HepG2 (cell line): Measurements from ENCODE around the gene HEATR5B. TPM values are rescaled to one million over a fixed set of nuclear protein-coding genes. Genes with fewer than 3 reads are reported as not detected.

Source experiments
- ATAC-seq: fragments of 200-7000 bp; cut with Tn5 transposase; 3 replicates; pipeline ENCODE4 v1.9.1; 2020; ENCODE audit warnings: mild to moderate bottlenecking, moderate library complexity
- BruUV-seq: library from RNA; stranded (reverse); fragments of 400-500 nt; replicated peaks from 2 replicates; lab custom pipeline; 2021; lab: Mats Ljungman, UMichigan
- CTCF ChIA-PET: fragments of 300-600 bp; formaldehyde crosslinking; extraction: SDS; loops from one replicate; lab custom pipeline; 2021; ENCODE audit warnings: low total read pairs, inconsistent platforms, low intra/inter-chr PET ratio; lab: Yijun Ruan, JAX
- POLR2A ChIA-PET: fragments of 350-600 bp; sonication (Branson Sonifier 250); formaldehyde crosslinking; loops from one replicate; lab custom pipeline; 2020; ENCODE audit warnings: antibody characterized with exemption, inconsistent platforms; lab: Yijun Ruan, JAX
- DNase-seq: peaks from one replicate; pipeline ENCODE4 v3.0.0-alpha.2; 2015; ENCODE audit warnings: low spot score
- FAIRE-seq: peaks from 3 replicates; lab custom pipeline; 2011; peaks lifted over from hg19 to GRCh38; lab: Jason Lieb, UNC
- H2AFZ ChIP-seq: one replicate; pipeline ENCODE4 v1.6.1; 2011; ENCODE audit warnings: low read length, inconsistent platforms
- H3K27ac ChIP-seq: fragments of 300-600 bp; 3 replicates; pipeline ENCODE4 v1.8.0; 2011; ENCODE audit warnings: mixed run types, mild to moderate bottlenecking, mixed read lengths, low read length, inconsistent platforms; ENCODE audit not compliant: insufficient read depth; ENCODE audit errors: extremely low read length
- H3K27me3 ChIP-seq, 2 experiments: fragments of 200-600 bp in 1 of 2; 2 replicates in 1 of 2; 3 replicates in 1 of 2; pipeline versions ENCODE4 v1.6.0 to v1.8.0; 2011; ENCODE audit warnings: low read length in 2 of 2, mild to moderate bottlenecking in 2 of 2, moderate library complexity in 2 of 2, inconsistent platforms in 1 of 2; ENCODE audit not compliant: insufficient read depth in 2 of 2, control insufficient read depth in 1 of 2
- H3K36me3 ChIP-seq, 2 experiments: fragments of 200-600 bp in 1 of 2; replicated peaks in 1 of 2; 2 replicates in 1 of 2; 3 replicates in 1 of 2; pipeline versions ENCODE4 v1.5.1 to v1.8.0; 2011; ENCODE audit warnings: low read length in 2 of 2, inconsistent platforms in 1 of 2; ENCODE audit not compliant: insufficient read depth in 2 of 2, control insufficient read depth in 1 of 2
- H3K4me1 ChIP-seq: 2 replicates; pipeline ENCODE4 v1.5.1; 2012; ENCODE audit warnings: low read length, inconsistent platforms; ENCODE audit not compliant: insufficient read depth
- H3K4me2 ChIP-seq: 2 replicates; pipeline ENCODE4 v1.6.0; 2011; ENCODE audit warnings: low read depth, low read length, inconsistent platforms
- H3K4me3 ChIP-seq, 3 experiments: fragments of 200-600 bp in 1 of 3; sonication (generic), shearing (Covaris generic) in 1 of 3; replicated peaks in 1 of 3; 2 replicates each; pipeline ENCODE4 v1.5.1; 2011 to 2016; ENCODE audit warnings: low read length in 3 of 3, inconsistent platforms in 2 of 3, low read depth in 2 of 3, mild to moderate bottlenecking in 2 of 3, control low read depth in 1 of 3, mixed read lengths in 1 of 3; ENCODE audit not compliant: insufficient read depth in 1 of 3
- H3K79me2 ChIP-seq: one replicate; pipeline ENCODE4 v1.6.1; 2011; ENCODE audit warnings: low read length, inconsistent platforms; ENCODE audit not compliant: insufficient read depth
- H3K9ac ChIP-seq: 2 replicates; pipeline ENCODE4 v1.6.0; 2011; ENCODE audit warnings: mild to moderate bottlenecking, low read depth, low read length, inconsistent platforms; ENCODE audit not compliant: insufficient read depth
- H3K9me3 ChIP-seq: 2 replicates; pipeline ENCODE4 v1.5.1; 2012; ENCODE audit warnings: mild to moderate bottlenecking, low read length
- H4K20me1 ChIP-seq: 2 replicates; pipeline ENCODE4 v1.6.0; 2011; ENCODE audit warnings: inconsistent platforms, mild to moderate bottlenecking, low read length, moderate library complexity; ENCODE audit not compliant: insufficient read depth
- EHMT2 ChIP-seq: fragments of 200-600 bp; sonication (generic); IDR thresholded peaks from 2 replicates; pipeline ENCODE4 v1.7.0; 2017; ENCODE audit warnings: antibody characterized with exemption, low read depth, low read length, borderline replicate concordance
- ERF ChIP-seq: IDR thresholded peaks from 2 replicates; pipeline ENCODE4 v1.6.1; 2018; ENCODE audit warnings: missing biosample characterization, missing genetic modification reagents
- ESRRA ChIP-seq: sonication (generic); formaldehyde crosslinking; IDR thresholded peaks from 2 replicates; pipeline ENCODE4 v1.5.1; 2020; ENCODE audit warnings: mild to moderate bottlenecking, low read depth, missing genetic modification reagents
- FOSL1 ChIP-seq: sonication (generic); formaldehyde crosslinking; IDR thresholded peaks from 2 replicates; pipeline ENCODE4 v1.9.0; 2021; ENCODE audit warnings: missing genetic modification reagents, borderline replicate concordance
- FOXJ3 ChIP-seq: sonication (generic); formaldehyde crosslinking; IDR thresholded peaks from 2 replicates; pipeline ENCODE4 v1.4.0; 2020; ENCODE audit warnings: missing genetic modification reagents, mild to moderate bottlenecking, borderline replicate concordance
- GATAD2A ChIP-seq: IDR thresholded peaks from 2 replicates; pipeline ENCODE4 v1.6.1; 2016
- MAFK ChIP-seq, 2 experiments: IDR thresholded peaks in 1 of 2; conservative IDR thresholded peaks in 1 of 2; 2 replicates each; pipeline ENCODE4 v1.6.1; 2011; ENCODE audit warnings: improper control_type of control experiment in 2 of 2, low read length in 2 of 2
- MIXL1 ChIP-seq: IDR thresholded peaks from 2 replicates; pipeline ENCODE4 v1.6.1; 2016
- POGZ ChIP-seq: sonication (generic); formaldehyde crosslinking; IDR thresholded peaks from 2 replicates; pipeline ENCODE4 v1.4.0; 2020; ENCODE audit warnings: mild to moderate bottlenecking, missing genetic modification reagents
- PPARG ChIP-seq: conservative IDR thresholded peaks from 2 replicates; pipeline ENCODE4 v1.6.1; 2016; ENCODE audit warnings: missing biosample characterization, missing genetic modification reagents
- RARA ChIP-seq: IDR thresholded peaks from 2 replicates; pipeline ENCODE4 v1.6.1; 2016; ENCODE audit warnings: missing genetic modification reagents, missing compliant biosample characterization
- SRY ChIP-seq: sonication (generic); formaldehyde crosslinking; IDR thresholded peaks from 2 replicates; pipeline ENCODE4 v1.8.0; 2022; ENCODE audit warnings: mild to moderate bottlenecking, missing genetic modification reagents
- THYN1 ChIP-seq: sonication (generic); formaldehyde crosslinking; IDR thresholded peaks from 2 replicates; pipeline ENCODE4 v1.8.1; 2023; ENCODE audit warnings: low read depth, mild to moderate bottlenecking, moderate library complexity, missing genetic modification reagents, borderline replicate concordance
- U2AF2 ChIP-seq: fragments of 200-400 bp; formaldehyde crosslinking; IDR thresholded peaks from 2 replicates; pipeline ENCODE4 v1.6.1; 2017; ENCODE audit warnings: low read depth, mild to moderate bottlenecking, low read length
- XBP1 ChIP-seq: sonication (generic); formaldehyde crosslinking; IDR thresholded peaks from 2 replicates; pipeline ENCODE4 v1.5.0; 2020; ENCODE audit warnings: missing genetic modification reagents
- ZFYVE20 ChIP-seq: sonication (generic); formaldehyde crosslinking; IDR thresholded peaks from 2 replicates; pipeline ENCODE4 v1.8.0; 2023; ENCODE audit warnings: low read depth, mild to moderate bottlenecking, moderate library complexity, missing genetic modification reagents, borderline replicate concordance
- ZNF10 ChIP-seq: sonication (generic); formaldehyde crosslinking; IDR thresholded peaks from 2 replicates; pipeline ENCODE4 v1.4.0; 2020; ENCODE audit warnings: mild to moderate bottlenecking, low read depth, missing genetic modification reagents, borderline replicate concordance
- ZNF235 ChIP-seq: sonication (generic); formaldehyde crosslinking; IDR thresholded peaks from 2 replicates; pipeline ENCODE4 v1.8.1; 2023; ENCODE audit warnings: mild to moderate bottlenecking, missing genetic modification reagents, borderline replicate concordance
- ZNF24 ChIP-seq: fragments of 450-650 bp; IDR thresholded peaks from 2 replicates; pipeline ENCODE4 v1.6.1; 2017; ENCODE audit warnings: antibody characterized with exemption, mild to moderate bottlenecking
- ZNF737 ChIP-seq: sonication (generic); formaldehyde crosslinking; IDR thresholded peaks from 2 replicates; pipeline ENCODE4 v1.5.0; 2020; ENCODE audit warnings: missing genetic modification reagents, mild to moderate bottlenecking, borderline replicate concordance
- WGBS: methylation state at CpG from one replicate; pipeline ENCODE4 v1.1.6; 2017; ENCODE audit warnings: low lambda C conversion rate; 5-methylcytosine and 5-hydroxymethylcytosine counted together
- in situ Hi-C: cut with HindIII; loops from 2 replicates; pipeline ENCODE4 v1.10.0; 2017; ENCODE audit warnings: low pct_unique_long_range_greater_than_20kb; ENCODE audit not compliant: extremely low pct_ligation_motif_present
- intact Hi-C: fragments of 100-400 bp; cut with micrococcal nuclease; formaldehyde crosslinking; loops from one replicate; pipeline ENCODE4 v1.10.0; 2022; ENCODE audit not compliant: unreplicated experiment
- polyA plus RNA-seq, 8 experiments: library from polyadenylated mRNA; depleted of rRNA in 3 of 8; stranded (reverse) in 7 of 8; unstranded in 1 of 8; fragments of >200 nt; fragmentation: Illumina TruSeq in 4 of 8; extraction: Trizol in 4 of 8; gene quantifications; 2 replicates each; pipeline versions ENCODE4 v1.2.1 to v1.2.3, GENCODE V29; 2011 to 2016; ENCODE audit warnings: low read depth in 4 of 8, missing spikeins in 1 of 8, mixed read lengths in 1 of 8; ENCODE audit not compliant: insufficient read depth in 1 of 8
- total RNA-seq, 5 experiments: library from RNA; depleted of rRNA; stranded (reverse); fragments of >200 nt; fragmentation: Illumina TruSeq; extraction: Trizol; gene quantifications; 2 replicates each; pipeline ENCODE4 v1.2.3, GENCODE V29; 2016; ENCODE audit warnings: low read depth in 1 of 5
- TF ChIP-seq, protein P1 (sequence below): sonication (generic); formaldehyde crosslinking; IDR thresholded peaks from 2 replicates; pipeline ENCODE4 v1.4.0; 2020; ENCODE audit warnings: missing genetic modification reagents, borderline replicate concordance
- TF ChIP-seq, protein P2 (sequence below): sonication (generic); IDR thresholded peaks from 2 replicates; pipeline ENCODE4 v1.6.1; 2016; ENCODE audit warnings: low read depth, borderline replicate concordance

Gene HEATR5B
- total and polyA plus RNA-seq, 2 of the 13 experiments (the other 11 are each of a cell fraction or from before 2014, with no cell fraction given), result 12.7 to 16.3 TPM

DNA sequence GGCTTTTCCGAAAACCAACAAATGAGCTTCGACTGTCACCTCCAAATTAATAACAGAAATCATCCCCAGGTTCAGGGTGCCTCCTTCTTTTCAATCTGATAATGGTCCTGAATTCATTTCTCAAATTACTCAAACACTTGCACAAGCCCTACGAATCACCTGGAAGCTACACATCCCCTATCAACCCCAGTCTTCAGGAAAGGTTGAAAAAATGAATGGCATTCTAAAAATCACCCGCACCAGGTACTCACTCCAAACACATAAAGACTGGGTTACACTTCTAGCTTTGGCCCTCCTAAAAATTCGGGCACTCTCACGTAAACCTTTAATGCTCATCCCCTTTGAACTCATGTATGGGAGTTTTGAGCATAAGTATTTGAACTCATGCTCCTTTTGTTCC lies 48.7 kb upstream of the HEATR5B start (continued):
- TF ChIP-seq ZFYVE20 (no peak), ZNF24 (no peak), POGZ (no peak), SRY (CRISPR knock-in tag) (no peak), ZNF737 (CRISPR knock-in tag) (no peak), MAFK (conservative IDR thresholded peaks at IDR 0.05 in 1 of 2, IDR thresholded peaks at IDR 0.05 in 1 of 2; ENCODE audit: low read length in 2 of 2) (no peak), MIXL1 (CRISPR knock-in tag) (no peak)

- in situ Hi-C loops, result no loop called here
- no peak for FAIRE-seq
- WGBS, result 97% methylated on average over 2 of the region's 2 CpGs
- TF ChIP-seq ESRRA (no peak), FOXJ3 (CRISPR knock-in tag) (no peak), ZNF235 (CRISPR knock-in tag) (no peak), FOSL1 (CRISPR knock-in tag) (no peak), U2AF2 (no peak), EHMT2 (no peak), RARA (no peak), ZNF10 (CRISPR knock-in tag) (no peak), ERF (CRISPR knock-in tag) (no peak), GATAD2A (CRISPR knock-in tag) (no peak), THYN1 (no peak), XBP1 (CRISPR knock-in tag) (no peak), PPARG (CRISPR knock-in tag) (no peak)
- TF ChIP-seq, protein P1, sequence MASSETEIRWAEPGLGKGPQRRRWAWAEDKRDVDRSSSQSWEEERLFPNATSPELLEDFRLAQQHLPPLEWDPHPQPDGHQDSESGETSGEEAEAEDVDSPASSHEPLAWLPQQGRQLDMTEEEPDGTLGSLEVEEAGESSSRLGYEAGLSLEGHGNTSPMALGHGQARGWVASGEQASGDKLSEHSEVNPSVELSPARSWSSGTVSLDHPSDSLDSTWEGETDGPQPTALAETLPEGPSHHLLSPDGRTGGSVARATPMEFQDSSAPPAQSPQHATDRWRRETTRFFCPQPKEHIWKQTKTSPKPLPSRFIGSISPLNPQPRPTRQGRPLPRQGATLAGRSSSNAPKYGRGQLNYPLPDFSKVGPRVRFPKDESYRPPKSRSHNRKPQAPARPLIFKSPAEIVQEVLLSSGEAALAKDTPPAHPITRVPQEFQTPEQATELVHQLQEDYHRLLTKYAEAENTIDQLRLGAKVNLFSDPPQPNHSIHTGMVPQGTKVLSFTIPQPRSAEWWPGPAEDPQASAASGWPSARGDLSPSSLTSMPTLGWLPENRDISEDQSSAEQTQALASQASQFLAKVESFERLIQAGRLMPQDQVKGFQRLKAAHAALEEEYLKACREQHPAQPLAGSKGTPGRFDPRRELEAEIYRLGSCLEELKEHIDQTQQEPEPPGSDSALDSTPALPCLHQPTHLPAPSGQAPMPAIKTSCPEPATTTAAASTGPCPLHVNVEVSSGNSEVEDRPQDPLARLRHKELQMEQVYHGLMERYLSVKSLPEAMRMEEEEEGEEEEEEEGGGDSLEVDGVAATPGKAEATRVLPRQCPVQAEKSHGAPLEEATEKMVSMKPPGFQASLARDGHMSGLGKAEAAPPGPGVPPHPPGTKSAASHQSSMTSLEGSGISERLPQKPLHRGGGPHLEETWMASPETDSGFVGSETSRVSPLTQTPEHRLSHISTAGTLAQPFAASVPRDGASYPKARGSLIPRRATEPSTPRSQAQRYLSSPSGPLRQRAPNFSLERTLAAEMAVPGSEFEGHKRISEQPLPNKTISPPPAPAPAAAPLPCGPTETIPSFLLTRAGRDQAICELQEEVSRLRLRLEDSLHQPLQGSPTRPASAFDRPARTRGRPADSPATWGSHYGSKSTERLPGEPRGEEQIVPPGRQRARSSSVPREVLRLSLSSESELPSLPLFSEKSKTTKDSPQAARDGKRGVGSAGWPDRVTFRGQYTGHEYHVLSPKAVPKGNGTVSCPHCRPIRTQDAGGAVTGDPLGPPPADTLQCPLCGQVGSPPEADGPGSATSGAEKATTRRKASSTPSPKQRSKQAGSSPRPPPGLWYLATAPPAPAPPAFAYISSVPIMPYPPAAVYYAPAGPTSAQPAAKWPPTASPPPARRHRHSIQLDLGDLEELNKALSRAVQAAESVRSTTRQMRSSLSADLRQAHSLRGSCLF (CRISPR knock-in tag), result no peak
- TF ChIP-seq, protein P2, sequence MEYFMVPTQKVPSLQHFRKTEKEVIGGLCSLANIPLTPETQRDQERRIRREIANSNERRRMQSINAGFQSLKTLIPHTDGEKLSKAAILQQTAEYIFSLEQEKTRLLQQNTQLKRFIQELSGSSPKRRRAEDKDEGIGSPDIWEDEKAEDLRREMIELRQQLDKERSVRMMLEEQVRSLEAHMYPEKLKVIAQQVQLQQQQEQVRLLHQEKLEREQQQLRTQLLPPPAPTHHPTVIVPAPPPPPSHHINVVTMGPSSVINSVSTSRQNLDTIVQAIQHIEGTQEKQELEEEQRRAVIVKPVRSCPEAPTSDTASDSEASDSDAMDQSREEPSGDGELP, result no peak
Measured at GRCh38 chr2:37125416-37125815, 41.2 kb upstream of the HEATR5B start.

More at GRCh38 chr2:37125416-37125815, 41.2 kb upstream of the HEATR5B start:
- Histone ChIP-seq H3K4me3 (no peak overlapping the region), H4K20me1 (no peaks in the 10 kb centered on the region), H2AFZ (no peak overlapping the region), H3K79me2 (no peaks in the 10 kb centered on the region), H3K9me3 (no peaks in the 10 kb centered on the region), H3K4me2 (no peak overlapping the region), H3K9ac (no peak overlapping the region), H3K36me3 (peaks cover 10 to 60% of the 10 kb centered on the region in 2 experiments), H3K4me1 (no peaks in the 10 kb centered on the region), H3K27me3 (no peaks in the 10 kb centered on the region), H3K27ac (no peak overlapping the region)
- DNase-seq (no peak), ATAC-seq (no peak)
- CTCF ChIA-PET, result no interaction called here
- no TSS peak for BruUV-seq
- POLR2A ChIA-PET, result no interaction called here
- intact Hi-C loops, result no loop called here
